ENCODE measurements around the gene SETBP1. TPM values are rescaled to one million over a fixed set of nuclear protein-coding genes. Genes with fewer than 3 reads are reported as not detected.

Gene SETBP1
- total and polyA plus RNA-seq, 2 of the 8 experiments (the other 6 are each of a cell fraction or from before 2014, with no cell fraction given): 2.0 to 6.5 TPM

- no peaks in the 10 kb centered on the region for H3K36me3 ChIP-seq (ENCODE audit: control insufficient read depth in 2 of 4, insufficient read depth in 4 of 4, low read length in 3 of 4)
- no peak overlapping the region for H3K14ac ChIP-seq (ENCODE audit: insufficient read length)
- H3K79me1 ChIP-seq (ENCODE audit: low read depth, low read length): no peaks in the 10 kb centered on the region
- no peak overlapping the region for H3K4me2 ChIP-seq (ENCODE audit: insufficient read depth in 1 of 2, low read depth in 2 of 2, low read length in 2 of 2)
- 87% methylated on average over 1 of the region's 1 CpG; no CpG with 5 or more reads in 1 of the 2 experiments for WGBS, 2 experiments (ENCODE audit: extremely low coverage in 1 of 2, insufficient coverage in 1 of 2, insufficient read length in 1 of 2, insufficient replicate concordance in 2 of 2, low coverage in 1 of 2, low lambda C conversion rate in 2 of 2, missing lambda C conversion rate in 1 of 2)
- H2BK12ac ChIP-seq (ENCODE audit: low read depth, low read length): no peak overlapping the region
- CTCF ChIA-PET (ENCODE audit: partially characterized antibody): no interaction called here
- H3K4me1 ChIP-seq (replicated peaks in 1 of 4; ENCODE audit: control insufficient read depth in 3 of 4, insufficient read depth in 4 of 4, low read length in 3 of 4): peaks cover 0 to 4% (median 2%) of the 10 kb centered on the region in 4 experiments; a peak in 3 of 7 replicates
- no peak overlapping the region for H2BK15ac ChIP-seq (ENCODE audit: low read length)
- H2BK20ac ChIP-seq (ENCODE audit: low read length): no peak overlapping the region
- H3K23ac ChIP-seq (ENCODE audit: insufficient read length): no peak overlapping the region
- H4K20me1 ChIP-seq (replicated peaks in 1 of 2; ENCODE audit: control insufficient read depth in 1 of 2, insufficient read depth in 2 of 2, low read length in 2 of 2): no peaks in the 10 kb centered on the region
- H2AK5ac ChIP-seq (ENCODE audit: low read depth, low read length): no peak overlapping the region
- H3K4ac ChIP-seq (replicated peaks; ENCODE audit: insufficient read length, low read depth, low read length): no peak overlapping the region
- no peak overlapping the region for H3K9ac ChIP-seq (replicated peaks in 1 of 4; ENCODE audit: extremely low read depth in 1 of 4, low read depth in 3 of 4, low read length in 3 of 4)
- H3K9me3 ChIP-seq (ENCODE audit: insufficient read depth in 2 of 2, low read depth in 1 of 2, low read length in 1 of 2): no peaks in the 10 kb centered on the region
- DNase-seq (ENCODE audit: low read depth in 1 of 2, low spot score in 2 of 2): no peak
- H4K5ac ChIP-seq (ENCODE audit: insufficient read length, low read depth, low read length): no peak overlapping the region
- POLR2A ChIA-PET (ENCODE audit: partially characterized antibody): no interaction called here
- no peak overlapping the region for H3K4me3 ChIP-seq (ENCODE audit: extremely low read depth in 1 of 4, insufficient read depth in 2 of 4, low read depth in 3 of 4, low read length in 4 of 4)
- no peak overlapping the region for H2AFZ ChIP-seq (ENCODE audit: low read length)
- no peak for FAIRE-seq
- no peaks in the 10 kb centered on the region for H3K23me2 ChIP-seq (ENCODE audit: low read depth, low read length)
- TF ChIP-seq NRF1 (IDR thresholded peaks at IDR 0.05; ENCODE audit: low read depth, low read length) (no peak), EZH2 (IDR thresholded peaks at IDR 0.05; ENCODE audit: low read depth, low read length, severe bottlenecking) (no peak)
- no peak overlapping the region for H4K8ac ChIP-seq (ENCODE audit: extremely low read depth, insufficient read depth, low read length)
- H2BK120ac ChIP-seq (replicated peaks; ENCODE audit: low read depth, low read length): no peak overlapping the region
- no peaks in the 10 kb centered on the region for H3K79me2 ChIP-seq (ENCODE audit: control insufficient read depth in 1 of 2, insufficient read depth in 2 of 2, low read length in 2 of 2)
- H4K91ac ChIP-seq (replicated peaks; ENCODE audit: insufficient read length, low read length): no peak overlapping the region
- H3K27me3 ChIP-seq (replicated peaks in 1 of 4; ENCODE audit: control insufficient read depth in 3 of 4, extremely low read depth in 1 of 4, insufficient read depth in 3 of 4, low read length in 3 of 4): no peaks in the 10 kb centered on the region
- no peak overlapping the region for H3K56ac ChIP-seq (replicated peaks; ENCODE audit: insufficient read length, low read depth, low read length)
- H2BK5ac ChIP-seq (ENCODE audit: low read depth, low read length): no peak overlapping the region
- no peak overlapping the region for H3K18ac ChIP-seq (ENCODE audit: extremely low read depth, low read length)
- no peak overlapping the region for H3K27ac ChIP-seq (ENCODE audit: low read depth, low read length)
Measured at GRCh38 chr18:44793685-44794084, 113.0 kb downstream of the SETBP1 start.

Data from H1 (cell line).